ENCODE measurements around the gene RIPOR3. TPM values are rescaled to one million over a fixed set of nuclear protein-coding genes. Genes with fewer than 3 reads are reported as not detected.
"Not testable (repeated sequence)": the region's sequence is repeated elsewhere in the genome, so short reads cannot be mapped to it uniquely, and the experiment has no call there.

Gene RIPOR3
- total RNA-seq, 1 donor from 2014 or later: 0.53 TPM

GRCh38 chr20:50572938-50573777 is 118.2 kb downstream of the RIPOR3 start:
- no peaks in the 10 kb centered on the region for H3K27me3 ChIP-seq (ENCODE audit: control insufficient read depth, insufficient read depth, low read length)
- TF ChIP-seq CTCF (IDR thresholded peaks at IDR 0.05; ENCODE audit: insufficient read depth, low read length, severe bottlenecking): no peak
- no peak overlapping the region for H3K4me3 ChIP-seq (ENCODE audit: low read depth, low read length)
- DNase-seq (ENCODE audit: low read depth): no peak
- FAIRE-seq: no peak
- peaks cover 40% of the 10 kb centered on the region for H3K36me3 ChIP-seq (ENCODE audit: control insufficient read depth, insufficient read depth, low read length)

- no peak for FAIRE-seq
- Histone ChIP-seq H3K4me3 (ENCODE audit: low read depth, low read length) (no peak overlapping the region), H3K36me3 (ENCODE audit: control insufficient read depth, insufficient read depth, low read length) (peaks cover 35% of the 10 kb centered on the region), H3K27me3 (ENCODE audit: control insufficient read depth, insufficient read depth, low read length) (no peaks in the 10 kb centered on the region)
- no peak for TF ChIP-seq CTCF (IDR thresholded peaks at IDR 0.05; ENCODE audit: insufficient read depth, low read length, severe bottlenecking)
- no peak for DNase-seq (ENCODE audit: low read depth)
These were observed 119.9 kb downstream of the RIPOR3 start for GRCh38 chr20:50571466-50571865.

GRCh38 chr20:50569864-50570836 is 121.2 kb downstream of the RIPOR3 start:
- DNase-seq (ENCODE audit: low read depth) (no peak), FAIRE-seq (no peak)
- Histone ChIP-seq H3K36me3 (ENCODE audit: control insufficient read depth, insufficient read depth, low read length) (peaks cover 32% of the 10 kb centered on the region), H3K4me3 (ENCODE audit: low read depth, low read length) (no peak overlapping the region), H3K27me3 (ENCODE audit: control insufficient read depth, insufficient read depth, low read length) (no peaks in the 10 kb centered on the region)
- TF ChIP-seq CTCF (IDR thresholded peaks at IDR 0.05; ENCODE audit: insufficient read depth, low read length, severe bottlenecking): peak; percentile 38

- not testable (repeated sequence) for H3K4me3 ChIP-seq (ENCODE audit: low read depth, low read length); H3K27me3 ChIP-seq (ENCODE audit: control insufficient read depth, insufficient read depth, low read length); DNase-seq (ENCODE audit: low read depth)
- peak; percentile 60 for FAIRE-seq
- peaks cover 29% of the 10 kb centered on the region for H3K36me3 ChIP-seq (ENCODE audit: control insufficient read depth, insufficient read depth, low read length)
These were observed 121.9 kb downstream of the RIPOR3 start for GRCh38 chr20:50569487-50569863.

GRCh38 chr20:50568549-50568942 is 122.8 kb downstream of the RIPOR3 start:
- peaks cover 26% of the 10 kb centered on the region for H3K36me3 ChIP-seq (ENCODE audit: control insufficient read depth, insufficient read depth, low read length)

More at GRCh38 chr20:50568549-50568942, 122.8 kb downstream of the RIPOR3 start:
- Histone ChIP-seq H3K27me3 (ENCODE audit: control insufficient read depth, insufficient read depth, low read length) (no peaks in the 10 kb centered on the region), H3K4me3 (ENCODE audit: low read depth, low read length) (no peak overlapping the region)
- no peak for FAIRE-seq
- no peak for TF ChIP-seq CTCF (IDR thresholded peaks at IDR 0.05; ENCODE audit: insufficient read depth, low read length, severe bottlenecking)
- no peak for DNase-seq (ENCODE audit: low read depth)
